ENCODE results near the gene SHLD3. TPM values are rescaled to one million over a fixed set of nuclear protein-coding genes. Genes with fewer than 3 reads are reported as not detected.

The SHLD3 gene
- total RNA-seq, 1 experiment from 2014 or later, result 2.9 TPM

DNA sequence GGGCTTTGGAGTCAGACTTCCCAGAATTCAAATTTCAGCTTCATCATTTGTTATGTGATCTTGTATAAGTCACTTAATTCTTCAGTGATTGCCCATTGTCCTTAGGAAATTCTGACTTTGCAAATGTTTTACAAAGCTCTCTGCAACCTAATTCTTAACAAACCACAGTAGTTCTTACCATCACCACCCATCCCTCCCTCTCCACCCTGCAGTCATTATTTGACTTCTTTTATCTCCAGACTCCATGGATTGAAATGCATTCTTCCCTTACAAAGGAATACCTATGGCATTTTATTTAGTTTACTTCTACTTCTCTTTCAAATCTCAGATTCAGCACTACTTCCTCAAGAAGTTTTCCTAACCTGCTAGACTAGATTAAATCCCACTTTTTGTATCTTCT is 23.1 kb downstream of the SHLD3 start:
- Mint-ChIP-seq H3K27ac (peak overlapping the region; percentile 32 to 74 (median 69); a peak in 6 of 7 replicates), H3K4me1 (peaks cover 12 to 19% of the 10 kb centered on the region in 2 experiments), H3K4me3 (no peak overlapping the region), H3K36me3 (ENCODE audit: insufficient read depth in 1 of 3, low read depth in 3 of 3) (peaks cover 0 to 5% (median 0%) of the 10 kb centered on the region in 3 experiments; a peak in 2 of 7 replicates), H3K27me3 (ENCODE audit: low read depth) (no peaks in the 10 kb centered on the region), H3K9me3 (no peaks in the 10 kb centered on the region)
- no peaks in the 10 kb centered on the region for H3K9me3 ChIP-seq (ENCODE audit: control insufficient read depth, low read depth, low read length)
- no peak overlapping the region for H2BK12ac ChIP-seq (ENCODE audit: insufficient read length, low read depth, low read length)
- no peaks in the 10 kb centered on the region for H3K79me1 ChIP-seq (ENCODE audit: insufficient read depth, low read depth, low read length, poor library complexity, severe bottlenecking)
- no peaks in the 10 kb centered on the region for H4K20me1 ChIP-seq (ENCODE audit: control insufficient read depth, insufficient read depth, insufficient read length)
- H3K23ac ChIP-seq (ENCODE audit: insufficient read length, low read depth, low read length), result no peak overlapping the region
- no peak overlapping the region for H2BK5ac ChIP-seq (ENCODE audit: insufficient read length, low read length)
- no peaks in the 10 kb centered on the region for H3K79me2 ChIP-seq (ENCODE audit: insufficient read depth, low read length)
- no peak overlapping the region for H2AK5ac ChIP-seq (ENCODE audit: insufficient read length, low read length)
- no peak overlapping the region for H4K8ac ChIP-seq (replicated peaks; ENCODE audit: insufficient read length, low read depth, low read length)
- H3K4me1 ChIP-seq (ENCODE audit: insufficient read depth, low read length), result no peaks in the 10 kb centered on the region
- no peaks in the 10 kb centered on the region for H3K27me3 ChIP-seq (ENCODE audit: insufficient read depth, low read length)
- no peak overlapping the region for H3T11ph ChIP-seq (ENCODE audit: low read length)
- no peak overlapping the region for H3K27ac ChIP-seq (ENCODE audit: insufficient read length, low read depth, low read length)
- no peak overlapping the region for H3K18ac ChIP-seq (ENCODE audit: insufficient read length, low read depth, low read length)
- no peak overlapping the region for H2BK15ac ChIP-seq (ENCODE audit: low read depth, low read length)
- H3K23me2 ChIP-seq (ENCODE audit: insufficient read length, low read depth, low read length, poor library complexity, severe bottlenecking), result no peaks in the 10 kb centered on the region
- no peak overlapping the region for H2AFZ ChIP-seq (ENCODE audit: low read length)
- no peak overlapping the region for H4K91ac ChIP-seq (ENCODE audit: insufficient read length, low read depth, low read length)
- H3K4me2 ChIP-seq (ENCODE audit: insufficient read depth, insufficient read length, low read length), result no peak overlapping the region
- no peak overlapping the region for H3K56ac ChIP-seq (ENCODE audit: insufficient read length, low read depth, low read length)
- no peak overlapping the region for H3K14ac ChIP-seq (ENCODE audit: insufficient read depth, low read length)
- no peak for DNase-seq
- no peak overlapping the region for H4K5ac ChIP-seq (ENCODE audit: insufficient read length, low read depth, low read length)
- TF ChIP-seq, protein P1, sequence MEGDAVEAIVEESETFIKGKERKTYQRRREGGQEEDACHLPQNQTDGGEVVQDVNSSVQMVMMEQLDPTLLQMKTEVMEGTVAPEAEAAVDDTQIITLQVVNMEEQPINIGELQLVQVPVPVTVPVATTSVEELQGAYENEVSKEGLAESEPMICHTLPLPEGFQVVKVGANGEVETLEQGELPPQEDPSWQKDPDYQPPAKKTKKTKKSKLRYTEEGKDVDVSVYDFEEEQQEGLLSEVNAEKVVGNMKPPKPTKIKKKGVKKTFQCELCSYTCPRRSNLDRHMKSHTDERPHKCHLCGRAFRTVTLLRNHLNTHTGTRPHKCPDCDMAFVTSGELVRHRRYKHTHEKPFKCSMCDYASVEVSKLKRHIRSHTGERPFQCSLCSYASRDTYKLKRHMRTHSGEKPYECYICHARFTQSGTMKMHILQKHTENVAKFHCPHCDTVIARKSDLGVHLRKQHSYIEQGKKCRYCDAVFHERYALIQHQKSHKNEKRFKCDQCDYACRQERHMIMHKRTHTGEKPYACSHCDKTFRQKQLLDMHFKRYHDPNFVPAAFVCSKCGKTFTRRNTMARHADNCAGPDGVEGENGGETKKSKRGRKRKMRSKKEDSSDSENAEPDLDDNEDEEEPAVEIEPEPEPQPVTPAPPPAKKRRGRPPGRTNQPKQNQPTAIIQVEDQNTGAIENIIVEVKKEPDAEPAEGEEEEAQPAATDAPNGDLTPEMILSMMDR (conservative IDR thresholded peaks at IDR 0.05), result no peak
- H3K9ac ChIP-seq (ENCODE audit: extremely low read depth, insufficient read length, low read length), result no peak overlapping the region
- no peak overlapping the region for H2BK20ac ChIP-seq (ENCODE audit: low read depth, low read length, poor library complexity, severe bottlenecking)
- H3K4ac ChIP-seq (ENCODE audit: low read depth, low read length), result no peak overlapping the region
- no peak overlapping the region for H2BK120ac ChIP-seq (ENCODE audit: low read depth, low read length, poor library complexity, severe bottlenecking)
